Memory B cell (primary cell): Measurements from ENCODE around the gene CYP26C1.

Experiments
- ATAC-seq: fragments of 150-1000 bp; cut with Tn5 transposase; 2 replicates; pipeline ENCODE4 v1.10.0; 2021; ENCODE audit warnings: low read depth, mild to moderate bottlenecking, moderate library complexity
- DNase-seq, 2 donors: peaks; one replicate each; pipeline ENCODE4 v3.0.0; 2022; ENCODE audit warnings: low spot score in 2 of 2
- H3K27ac Mint-ChIP-seq: one replicate; pipeline ENCODE4 v1.8.0; 2022; ENCODE audit warnings: mild to moderate bottlenecking, moderate library complexity, mixed read lengths
- H3K27me3 Mint-ChIP-seq: one replicate; pipeline ENCODE4 v1.8.0; 2022; ENCODE audit warnings: mixed read lengths
- H3K36me3 Mint-ChIP-seq: one replicate; pipeline ENCODE4 v1.8.0; 2022; ENCODE audit warnings: mild to moderate bottlenecking, mixed read lengths
- H3K4me1 Mint-ChIP-seq: one replicate; pipeline ENCODE4 v1.8.0; 2022; ENCODE audit warnings: mixed read lengths
- H3K4me3 Mint-ChIP-seq: one replicate; pipeline ENCODE4 v1.8.0; 2022; ENCODE audit warnings: mild to moderate bottlenecking, moderate library complexity, mixed read lengths
- H3K9me3 Mint-ChIP-seq: one replicate; pipeline ENCODE4 v1.8.0; 2022; ENCODE audit warnings: mixed read lengths

CYP26C1 gene

GRCh38 chr10:93068411-93069244 lies 8.0 kb downstream of the CYP26C1 start:
- Mint-ChIP-seq H3K4me1 (peaks cover 12% of the 10 kb centered on the region), H3K4me3 (no peak overlapping the region), H3K27me3 (peaks cover 36% of the 10 kb centered on the region), H3K9me3 (no peaks in the 10 kb centered on the region), H3K27ac (no peak overlapping the region), H3K36me3 (peaks cover 4% of the 10 kb centered on the region)
- ATAC-seq (no peak), DNase-seq (no peak)

GRCh38 chr10:93069245-93069561 lies 8.6 kb downstream of the CYP26C1 start:
- Mint-ChIP-seq H3K27me3 (peaks cover 36% of the 10 kb centered on the region), H3K36me3 (peaks cover 4% of the 10 kb centered on the region), H3K27ac (no peak overlapping the region), H3K4me1 (peaks cover 12% of the 10 kb centered on the region), H3K9me3 (no peaks in the 10 kb centered on the region), H3K4me3 (no peak overlapping the region)
- no peak for ATAC-seq
- no peak for DNase-seq

- Mint-ChIP-seq H3K4me3 (peak overlapping the region; percentile 54), H3K27me3 (peaks cover 33% of the 10 kb centered on the region), H3K9me3 (no peaks in the 10 kb centered on the region), H3K27ac (no peak overlapping the region), H3K4me1 (peaks cover 16% of the 10 kb centered on the region), H3K36me3 (no peaks in the 10 kb centered on the region)
- ATAC-seq (no peak), DNase-seq (no peak)
Measured at GRCh38 chr10:93070378-93071176, 10.0 kb downstream of the CYP26C1 start.

GRCh38 chr10:93071177-93071472 lies 10.5 kb downstream of the CYP26C1 start:
- H3K4me3 Mint-ChIP-seq = peak overlapping the region; percentile 54
- no peak overlapping the region for H3K27ac Mint-ChIP-seq
- H3K36me3 Mint-ChIP-seq = no peaks in the 10 kb centered on the region
- H3K4me1 Mint-ChIP-seq = peaks cover 16% of the 10 kb centered on the region
- no peak for DNase-seq
- H3K9me3 Mint-ChIP-seq = no peaks in the 10 kb centered on the region
- H3K27me3 Mint-ChIP-seq = peaks cover 36% of the 10 kb centered on the region
- ATAC-seq = no peak

- DNase-seq (no peak), ATAC-seq (no peak)
- H3K27me3 Mint-ChIP-seq = peaks cover 38% of the 10 kb centered on the region
- no peak overlapping the region for H3K27ac Mint-ChIP-seq
- H3K4me1 Mint-ChIP-seq = peaks cover 16% of the 10 kb centered on the region
- no peaks in the 10 kb centered on the region for H3K9me3 Mint-ChIP-seq
- H3K36me3 Mint-ChIP-seq = no peaks in the 10 kb centered on the region
- H3K4me3 Mint-ChIP-seq = peak overlapping the region; percentile 81
Measured at GRCh38 chr10:93071674-93072224, 11.2 kb downstream of the CYP26C1 start.

GRCh38 chr10:93072225-93072712 lies 11.7 kb downstream of the CYP26C1 start:
- H3K36me3 Mint-ChIP-seq = no peaks in the 10 kb centered on the region

GRCh38 chr10:93072713-93073538 lies 12.3 kb downstream of the CYP26C1 start:
- Mint-ChIP-seq H3K4me3 (peak overlapping the region; percentile 81), H3K27me3 (peaks cover 34% of the 10 kb centered on the region), H3K36me3 (no peaks in the 10 kb centered on the region), H3K27ac (no peak overlapping the region), H3K9me3 (no peaks in the 10 kb centered on the region), H3K4me1 (peaks cover 16% of the 10 kb centered on the region)
- ATAC-seq (no peak), DNase-seq (no peak)

More at GRCh38 chr10:93072225-93072712, 11.7 kb downstream of the CYP26C1 start:
- DNase-seq (no peak), ATAC-seq (peak; percentile 25)
- Mint-ChIP-seq H3K27ac (no peak overlapping the region), H3K4me1 (peaks cover 16% of the 10 kb centered on the region), H3K4me3 (peak overlapping the region; percentile 81), H3K27me3 (peaks cover 36% of the 10 kb centered on the region), H3K9me3 (no peaks in the 10 kb centered on the region)

GRCh38 chr10:93073539-93074146 lies 13.0 kb downstream of the CYP26C1 start, which contains the start of gene CYP26A1:
CYP26A1 (plus strand) TSS chr10:93073893; CDS start chr10:93073935, 42 bp downstream.
- ATAC-seq (peak; percentile 79), DNase-seq (no peak)
- Mint-ChIP-seq H3K27me3 (peaks cover 32% of the 10 kb centered on the region), H3K9me3 (no peaks in the 10 kb centered on the region), H3K4me3 (peak within 1 kb of the TSS; percentile 81), H3K36me3 (no peaks in the 10 kb centered on the region), H3K4me1 (peaks cover 15% of the 10 kb centered on the region), H3K27ac (no peak within 1 kb of the TSS)

GRCh38 chr10:93074147-93074596 lies 13.6 kb downstream of the CYP26C1 start:
- DNase-seq (no peak), ATAC-seq (peak; percentile 15)
- peak overlapping the region; percentile 81 for H3K4me3 Mint-ChIP-seq

GRCh38 chr10:93074597-93075368 lies 14.2 kb downstream of the CYP26C1 start:
- Mint-ChIP-seq H3K27ac (no peak overlapping the region), H3K4me1 (peaks cover 12% of the 10 kb centered on the region), H3K4me3 (peak overlapping the region; percentile 81), H3K36me3 (no peaks in the 10 kb centered on the region), H3K9me3 (no peaks in the 10 kb centered on the region), H3K27me3 (peaks cover 33% of the 10 kb centered on the region)
- no peak for DNase-seq
- ATAC-seq = no peak

More at GRCh38 chr10:93074147-93074596, 13.6 kb downstream of the CYP26C1 start:
- Mint-ChIP-seq H3K27me3 (peaks cover 29% of the 10 kb centered on the region), H3K27ac (no peak overlapping the region), H3K36me3 (no peaks in the 10 kb centered on the region), H3K4me1 (peaks cover 12% of the 10 kb centered on the region), H3K9me3 (no peaks in the 10 kb centered on the region)

GRCh38 chr10:93075369-93076221 lies 15.0 kb downstream of the CYP26C1 start:
- no peaks in the 10 kb centered on the region for H3K9me3 Mint-ChIP-seq
- H3K4me3 Mint-ChIP-seq = no peak overlapping the region
- H3K4me1 Mint-ChIP-seq = peaks cover 14% of the 10 kb centered on the region
- H3K27me3 Mint-ChIP-seq = peaks cover 27% of the 10 kb centered on the region
- DNase-seq (no peak), ATAC-seq (no peak)
- no peaks in the 10 kb centered on the region for H3K36me3 Mint-ChIP-seq
- H3K27ac Mint-ChIP-seq = no peak overlapping the region

- DNase-seq (no peak), ATAC-seq (no peak)
- peaks cover 9% of the 10 kb centered on the region for H3K4me1 Mint-ChIP-seq
- no peaks in the 10 kb centered on the region for H3K36me3 Mint-ChIP-seq
- no peaks in the 10 kb centered on the region for H3K9me3 Mint-ChIP-seq
- H3K4me3 Mint-ChIP-seq = no peak overlapping the region
- H3K27me3 Mint-ChIP-seq = peaks cover 25% of the 10 kb centered on the region
- no peak overlapping the region for H3K27ac Mint-ChIP-seq
Measured at GRCh38 chr10:93076871-93077270, 16.3 kb downstream of the CYP26C1 start.
